Prostate gland (tissue), 2 donors: ENCODE measurements around the gene EPAS1. TPM values are rescaled to one million over a fixed set of nuclear protein-coding genes. Genes with fewer than 3 reads are reported as not detected.

ENCODE experiments used
- DNase-seq: peaks from one replicate; pipeline ENCODE4 v3.0.0-alpha.2; 2019; ENCODE audit warnings: low spot score
- H3K27ac ChIP-seq, 2 donors: fragments of 200-600 bp; sonication (generic); 2 replicates each; pipeline ENCODE4 v1.5.1; 2017 to 2019
- H3K27me3 ChIP-seq: fragments of 200-600 bp; sonication (generic); replicated peaks from 2 replicates; pipeline ENCODE4 v1.5.1; 2019; ENCODE audit not compliant: insufficient read depth
- H3K36me3 ChIP-seq, 2 donors: fragments of 200-600 bp; sonication (generic); 1 replicate in 1 of 2; 2 replicates in 1 of 2; pipeline versions ENCODE4 v1.5.1 to v1.8.1; 2017 to 2019
- H3K4me1 ChIP-seq: fragments of 200-600 bp; sonication (generic); replicated peaks from 2 replicates; pipeline ENCODE4 v1.5.1; 2019
- H3K4me3 ChIP-seq, 2 donors: fragments of 200-600 bp; sonication (generic); 2 replicates each; pipeline ENCODE4 v1.5.1; 2017 to 2019
- H3K9me3 ChIP-seq: fragments of 200-600 bp; sonication (generic); 2 replicates; pipeline ENCODE4 v1.5.1; 2017
- POLR2A ChIP-seq: fragments of 450-650 bp; IDR thresholded peaks from one replicate; pipeline ENCODE4 v1.6.1; 2016; ENCODE audit warnings: antibody characterized with exemption, mild to moderate bottlenecking
- POLR2AphosphoS5 ChIP-seq: sonication (generic); formaldehyde crosslinking; IDR thresholded peaks from one replicate; pipeline ENCODE4 v1.6.1; 2017; ENCODE audit warnings: antibody characterized with exemption
- WGBS: methylation state at CpG from one replicate; pipeline ENCODE4 v1.1.5; 2018; 5-methylcytosine and 5-hydroxymethylcytosine counted together
- intact Hi-C: fragments of 100-400 bp; cut with DNase I; formaldehyde crosslinking; loops from one replicate; pipeline ENCODE4 v1.14.2; 2022
- total RNA-seq, 2 donors: library from RNA; depleted of rRNA; stranded (reverse); fragments of >200 nt; gene quantifications; one replicate each; pipeline ENCODE4 v1.1.0, GENCODE V29; 2016
- TF ChIP-seq, protein P1 (sequence below), 4 experiments: fragments of 200-600 bp in 2 of 4; fragments of 450-650 bp in 2 of 4; sonication (generic) in 2 of 4; IDR thresholded peaks; 1 replicate in 3 of 4; 2 replicates in 1 of 4; pipeline ENCODE4 v1.5.1; 2016 to 2019; ENCODE audit warnings: antibody characterized with exemption in 4 of 4, mild to moderate bottlenecking in 2 of 4, moderate library complexity in 2 of 4

The EPAS1 gene
- total RNA-seq, 2 donors from 2014 or later, result 109 to 356 TPM

DNA sequence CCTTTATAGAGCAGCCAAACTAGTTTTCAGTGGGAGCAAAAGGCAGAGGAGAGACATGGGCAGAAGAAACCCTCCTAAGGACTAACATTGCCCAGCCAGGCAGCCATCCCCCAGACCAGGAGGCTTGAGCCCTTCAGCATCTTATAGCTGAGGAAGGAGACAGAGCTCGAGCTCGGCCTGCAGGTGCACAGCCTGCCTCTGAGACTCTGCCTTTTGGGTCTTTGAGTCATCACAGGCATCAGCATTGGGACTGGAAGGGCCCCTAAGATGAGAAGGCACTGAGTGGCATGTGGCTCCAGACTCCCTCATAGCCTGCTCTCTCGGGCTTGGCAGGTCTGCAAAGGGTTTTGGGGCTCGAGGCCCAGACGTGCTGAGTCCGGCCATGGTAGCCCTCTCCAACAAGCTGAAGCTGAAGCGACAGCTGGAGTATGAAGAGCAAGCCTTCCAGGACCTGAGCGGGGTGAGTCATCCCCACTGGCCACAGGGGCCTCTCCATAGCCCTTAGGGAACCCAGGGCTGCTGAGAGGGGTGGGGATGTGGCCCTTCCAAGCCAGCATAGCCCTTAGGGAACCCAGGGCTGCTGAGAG lies 84.1 kb downstream of the EPAS1 start:
- peaks cover 5% of the 10 kb centered on the region for H3K4me1 ChIP-seq
- H3K4me3 ChIP-seq, result no peak overlapping the region
- intact Hi-C loops, result no loop called here
- no peak for DNase-seq
- H3K27ac ChIP-seq, result no peak overlapping the region
- WGBS, result 92% methylated on average over 8 of the region's 8 CpGs
- no peaks in the 10 kb centered on the region for H3K27me3 ChIP-seq
- no peaks in the 10 kb centered on the region for H3K9me3 ChIP-seq
- H3K36me3 ChIP-seq, result peaks cover 0 to 10% of the 10 kb centered on the region in 2 donors
- TF ChIP-seq, protein P1, sequence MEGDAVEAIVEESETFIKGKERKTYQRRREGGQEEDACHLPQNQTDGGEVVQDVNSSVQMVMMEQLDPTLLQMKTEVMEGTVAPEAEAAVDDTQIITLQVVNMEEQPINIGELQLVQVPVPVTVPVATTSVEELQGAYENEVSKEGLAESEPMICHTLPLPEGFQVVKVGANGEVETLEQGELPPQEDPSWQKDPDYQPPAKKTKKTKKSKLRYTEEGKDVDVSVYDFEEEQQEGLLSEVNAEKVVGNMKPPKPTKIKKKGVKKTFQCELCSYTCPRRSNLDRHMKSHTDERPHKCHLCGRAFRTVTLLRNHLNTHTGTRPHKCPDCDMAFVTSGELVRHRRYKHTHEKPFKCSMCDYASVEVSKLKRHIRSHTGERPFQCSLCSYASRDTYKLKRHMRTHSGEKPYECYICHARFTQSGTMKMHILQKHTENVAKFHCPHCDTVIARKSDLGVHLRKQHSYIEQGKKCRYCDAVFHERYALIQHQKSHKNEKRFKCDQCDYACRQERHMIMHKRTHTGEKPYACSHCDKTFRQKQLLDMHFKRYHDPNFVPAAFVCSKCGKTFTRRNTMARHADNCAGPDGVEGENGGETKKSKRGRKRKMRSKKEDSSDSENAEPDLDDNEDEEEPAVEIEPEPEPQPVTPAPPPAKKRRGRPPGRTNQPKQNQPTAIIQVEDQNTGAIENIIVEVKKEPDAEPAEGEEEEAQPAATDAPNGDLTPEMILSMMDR (IDR thresholded peaks at IDR 0.05), result no peak
- TF ChIP-seq POLR2A (no peak), POLR2AphosphoS5 (no peak)

GRCh38 chr2:46381871-46382270 lies 84.7 kb downstream of the EPAS1 start:
- Histone ChIP-seq H3K9me3 (no peaks in the 10 kb centered on the region), H3K36me3 (peaks cover 0 to 10% of the 10 kb centered on the region in 2 donors), H3K4me1 (peaks cover 5% of the 10 kb centered on the region), H3K27ac (no peak overlapping the region), H3K27me3 (no peaks in the 10 kb centered on the region), H3K4me3 (no peak overlapping the region)
- DNase-seq, result no peak
- WGBS, result 94% methylated on average over 8 of the region's 8 CpGs
- TF ChIP-seq, protein P1 (IDR thresholded peaks at IDR 0.05), result no peak
- TF ChIP-seq POLR2AphosphoS5 (no peak), POLR2A (no peak)
- intact Hi-C loops, result no loop called here

DNA sequence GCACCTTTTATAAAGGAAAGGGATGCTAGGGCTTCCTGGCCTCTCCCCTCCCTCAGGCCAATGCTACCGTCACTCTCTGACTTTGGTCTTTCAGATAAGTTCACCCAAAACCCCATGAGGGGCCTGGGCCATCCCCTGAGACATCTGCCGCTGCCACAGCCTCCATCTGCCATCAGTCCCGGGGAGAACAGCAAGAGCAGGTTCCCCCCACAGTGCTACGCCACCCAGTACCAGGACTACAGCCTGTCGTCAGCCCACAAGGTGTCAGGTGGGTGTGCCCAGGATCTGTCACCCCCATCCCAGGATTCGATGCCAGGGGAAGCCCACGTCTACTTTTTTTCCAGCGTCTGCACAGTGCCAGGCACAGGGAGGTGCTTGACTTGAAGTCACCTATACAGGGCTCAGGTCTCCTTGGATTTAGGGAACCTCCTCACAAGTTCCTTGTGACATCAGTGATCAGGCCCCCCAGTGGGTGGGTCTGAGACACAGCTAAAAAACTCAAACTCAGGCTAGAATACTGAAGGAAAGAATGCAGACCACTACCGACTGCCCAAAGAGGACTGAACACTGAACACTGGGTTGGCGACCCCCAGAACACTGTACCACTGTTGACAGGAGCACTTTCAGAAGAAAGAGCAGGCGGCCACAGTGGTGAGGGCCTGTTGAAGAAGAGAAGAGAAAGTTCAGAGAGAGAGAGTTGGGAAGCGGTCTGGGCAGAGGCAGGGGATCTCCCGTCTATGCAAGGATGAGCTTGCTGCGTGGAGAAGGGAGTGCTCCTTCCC lies 85.3 kb downstream of the EPAS1 start:
- H3K9me3 ChIP-seq, result no peaks in the 10 kb centered on the region
- H3K36me3 ChIP-seq, result peaks cover 0 to 10% of the 10 kb centered on the region in 2 donors
- no peak for TF ChIP-seq POLR2A
- TF ChIP-seq, protein P1 (IDR thresholded peaks at IDR 0.05), result no peak
- no peak for TF ChIP-seq POLR2AphosphoS5
- H3K27me3 ChIP-seq, result no peaks in the 10 kb centered on the region
- H3K27ac ChIP-seq, result no peak overlapping the region
- DNase-seq, result no peak
- intact Hi-C loops, result no loop called here
- H3K4me3 ChIP-seq, result no peak overlapping the region
- 88% methylated on average over 14 of the region's 14 CpGs for WGBS
- peaks cover 5% of the 10 kb centered on the region for H3K4me1 ChIP-seq

DNA sequence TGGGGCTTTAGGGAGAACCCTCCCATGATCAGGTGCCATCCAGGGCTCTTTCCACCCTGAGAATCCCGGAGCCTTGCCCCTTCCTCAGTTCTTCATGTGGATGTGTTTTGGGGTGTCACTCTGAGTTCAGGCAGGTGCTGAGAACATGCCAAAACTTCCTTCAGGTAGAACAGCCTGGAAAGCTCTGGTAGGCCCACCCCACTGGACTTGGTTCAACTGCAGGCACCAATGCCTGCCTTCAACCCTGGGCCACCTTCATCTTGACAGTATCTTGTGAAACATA lies 85.8 kb downstream of the EPAS1 start:
- Histone ChIP-seq H3K27me3 (no peaks in the 10 kb centered on the region), H3K27ac (no peak overlapping the region), H3K9me3 (no peaks in the 10 kb centered on the region), H3K4me1 (peaks cover 5% of the 10 kb centered on the region), H3K4me3 (no peak overlapping the region), H3K36me3 (peaks cover 0 to 10% of the 10 kb centered on the region in 2 donors)
- DNase-seq, result no peak
- intact Hi-C loops, result no loop called here
- WGBS, result 88% methylated on average over 1 of the region's 1 CpG
- TF ChIP-seq, protein P1 (IDR thresholded peaks at IDR 0.05), result no peak
- no peak for TF ChIP-seq POLR2AphosphoS5
- TF ChIP-seq POLR2A, result no peak
